ENCODE data around the gene FANCD2.

GRCh38 chr3:10026084-10026890, at the start of gene FANCD2:
- TF ChIP-seq ZBTB33 (IDR thresholded peaks at IDR 0.05; ENCODE audit: borderline replicate concordance, low read depth) = no peak
- peak; percentile 32; the same call in 1 of the 2 replicates for TF ChIP-seq PBX3 (IDR thresholded peaks at IDR 0.05)
- no peak; a peak in 1 of 4 replicates for TF ChIP-seq EP300 (IDR thresholded peaks at IDR 0.05; ENCODE audit: borderline replicate concordance in 1 of 2, low read depth in 1 of 2, low read length in 1 of 2)
- peak; percentile 99 for TF ChIP-seq SIN3A (IDR thresholded peaks at IDR 0.05; ENCODE audit: borderline replicate concordance, low read depth, low read length)
- TF ChIP-seq NRF1 (IDR thresholded peaks at IDR 0.05; ENCODE audit: low read depth, low read length) = no peak
- peak; percentile 87 for TF ChIP-seq TAF1 (IDR thresholded peaks at IDR 0.05; ENCODE audit: borderline replicate concordance, low read depth, low read length)
- peak; percentile 88 for TF ChIP-seq GABPA (IDR thresholded peaks at IDR 0.05; ENCODE audit: low read depth)
- no peak for TF ChIP-seq CTCF (IDR thresholded peaks at IDR 0.05)
- TF ChIP-seq FOXM1 (IDR thresholded peaks at IDR 0.05; ENCODE audit: low read depth) = 0 out of 2 replicates have a peak, but pooled peaks have one; percentile 21
- TF ChIP-seq EZH2phosphoT487 (IDR thresholded peaks at IDR 0.05; ENCODE audit: borderline replicate concordance, low read depth) = no peak
- no peak for TF ChIP-seq JUND (IDR thresholded peaks at IDR 0.05)
